ENCODE results near the gene PRG3.

The PRG3 gene

DNA sequence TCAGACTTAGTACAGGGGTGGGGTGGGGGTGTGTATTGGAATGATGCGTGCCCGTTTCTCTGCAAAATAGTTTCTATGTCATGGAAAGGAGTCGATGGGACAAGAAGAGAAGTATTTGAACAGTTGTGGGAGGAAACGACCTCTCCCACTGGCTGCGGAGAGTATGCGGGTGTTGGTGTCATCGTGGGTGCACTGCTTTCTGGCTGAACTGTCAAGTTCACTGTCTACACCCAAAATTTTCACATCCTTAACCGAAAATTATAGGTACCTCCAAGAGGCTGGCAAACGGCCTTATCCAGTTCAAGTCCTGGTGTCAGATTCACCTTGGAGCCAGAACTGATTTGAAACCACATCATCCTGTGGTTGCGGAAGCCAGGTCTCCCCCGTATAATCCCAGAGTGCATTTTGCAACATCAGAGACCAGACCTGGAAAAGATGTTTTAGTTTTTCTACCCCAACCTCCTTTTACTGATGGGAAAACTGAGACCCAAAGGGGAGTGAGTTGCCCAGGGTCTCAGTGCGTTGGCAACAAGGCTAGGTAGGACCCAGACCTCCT lies 44.8 kb downstream of the PRG3 start:
- H3K4me3 ChIP-seq (ENCODE audit: control insufficient read depth in 1 of 7, extremely low read depth in 1 of 7, insufficient read depth in 4 of 7, low read depth in 2 of 7, low read length in 6 of 7), result peak overlapping the region; percentile 1 to 83 (median 77)
- WGBS (ENCODE audit: insufficient coverage), result 24% methylated on average over 10 of the region's 12 CpGs
- peaks cover 5 to 24% (median 17%) of the 10 kb centered on the region in 4 experiments for H3K4me1 ChIP-seq (ENCODE audit: control extremely low read depth in 1 of 4, control insufficient read depth in 4 of 4, insufficient read depth in 4 of 4, low read length in 3 of 4)
- POLR2A ChIA-PET, result interaction anchor here (0.9 to 1.3 kb wide), 2 partner anchors 13 to 17 kb away, joined by 3 read pairs; no protein-coding TSS in a partner anchor
- DNase-seq, result no peak
- H3K9me3 ChIP-seq (ENCODE audit: control extremely low read depth in 1 of 5, control insufficient read depth in 4 of 5, insufficient read depth in 2 of 5, low read depth in 1 of 5, low read length in 4 of 5), result no peaks in the 10 kb centered on the region
- H3K36me3 ChIP-seq (ENCODE audit: control insufficient read depth in 4 of 4, insufficient read depth in 4 of 4, low read length in 3 of 4), result peaks cover 5 to 33% (median 25%) of the 10 kb centered on the region in 4 experiments
- H3K27me3 ChIP-seq (replicated peaks in 2 of 5; ENCODE audit: control insufficient read depth in 4 of 5, insufficient read depth in 5 of 5, low read length in 4 of 5), result peaks cover 0 to 2% (median 0%) of the 10 kb centered on the region in 5 experiments
- CTCF ChIA-PET, result interaction anchor here (1.4 to 4.4 kb wide), 6 partner anchors 8 to 190 kb away, joined by 3 to 18 read pairs (median 8); partner anchors contain the start of genes SLC43A1 and TNKS1BP1
- H3K27ac ChIP-seq (ENCODE audit: insufficient read depth in 1 of 2, low read depth in 1 of 2, low read length in 2 of 2, poor library complexity in 1 of 2, severe bottlenecking in 2 of 2), result peak overlapping the region; percentile 29 to 81

DNA sequence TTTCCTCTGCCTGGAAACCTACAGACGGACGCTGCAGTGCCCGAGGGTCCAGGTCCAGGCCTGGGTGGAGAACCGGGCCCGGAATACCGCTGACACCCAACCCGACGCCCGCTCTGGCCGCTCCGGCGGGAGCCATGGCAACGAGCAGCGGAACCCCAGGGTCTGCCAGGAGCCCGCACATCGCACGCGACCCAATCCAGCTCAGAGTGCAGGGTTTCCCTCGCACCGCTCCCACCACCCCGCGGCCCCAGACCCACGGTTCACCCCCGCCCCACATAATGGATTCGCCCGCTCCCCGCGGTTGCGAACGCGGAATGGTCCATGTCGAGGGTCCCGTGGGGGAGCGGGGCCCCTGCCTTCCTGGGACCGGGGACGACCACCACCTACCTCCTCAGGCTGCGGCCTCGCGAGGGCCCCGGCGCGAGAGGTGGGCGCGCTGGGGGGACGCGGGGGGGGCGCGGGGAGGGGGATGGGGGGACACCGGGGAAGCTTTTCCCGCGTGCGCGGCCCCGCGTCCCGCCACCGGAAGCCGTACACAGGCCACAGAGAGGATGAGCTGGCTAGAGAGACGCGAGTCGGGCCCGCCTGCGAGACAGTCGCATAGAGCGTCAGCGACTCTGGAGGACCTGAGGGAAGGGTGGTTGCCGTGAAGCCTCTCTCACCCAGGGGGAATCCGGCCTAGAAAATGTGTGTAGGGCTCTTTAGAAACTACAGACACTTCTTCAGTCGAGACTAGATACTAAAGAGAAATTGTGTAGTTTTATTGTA lies 45.4 kb downstream of the PRG3 start, which contains the start of gene SSRP1:
SSRP1 (minus strand) TSS at position 550 of the 768 bp plus-strand sequence. CDS start 771 bp downstream, outside the sequence.
- H3K36me3 ChIP-seq (ENCODE audit: control insufficient read depth in 4 of 4, insufficient read depth in 4 of 4, low read length in 3 of 4), result peaks cover 5 to 40% (median 31%) of the 10 kb centered on the region in 4 experiments
- peaks cover 0 to 2% (median 0%) of the 10 kb centered on the region in 5 experiments for H3K27me3 ChIP-seq (replicated peaks in 2 of 5; ENCODE audit: control insufficient read depth in 4 of 5, insufficient read depth in 5 of 5, low read length in 4 of 5)
- peaks cover 5 to 24% (median 17%) of the 10 kb centered on the region in 4 experiments for H3K4me1 ChIP-seq (ENCODE audit: control extremely low read depth in 1 of 4, control insufficient read depth in 4 of 4, insufficient read depth in 4 of 4, low read length in 3 of 4)
- peak; percentile 89 to 92 (median 90) for DNase-seq
- H3K27ac ChIP-seq (ENCODE audit: insufficient read depth in 1 of 2, low read depth in 1 of 2, low read length in 2 of 2, poor library complexity in 1 of 2, severe bottlenecking in 2 of 2), result peak within 1 kb of the TSS; percentile 55 to 81
- WGBS (ENCODE audit: insufficient coverage), result under 1% methylated on average over 52 of the region's 69 CpGs
- ChIA-PET CTCF (interaction anchor here (1.0 to 3.0 kb wide), 10 partner anchors 10 to 233 kb away, joined by 3 to 14 read pairs (median 4); partner anchors contain the start of genes SLC43A1, TNKS1BP1 and UBE2L6), POLR2A (interaction anchor here (0.8 to 1.3 kb wide), 3 partner anchors 10 to 18 kb away, joined by 3 read pairs; partner anchors contain the start of gene TNKS1BP1)
- no peaks in the 10 kb centered on the region for H3K9me3 ChIP-seq (ENCODE audit: control extremely low read depth in 1 of 5, control insufficient read depth in 4 of 5, insufficient read depth in 2 of 5, low read depth in 1 of 5, low read length in 4 of 5)
- peak within 1 kb of the TSS; percentile 61 to 83 (median 77) for H3K4me3 ChIP-seq (ENCODE audit: control insufficient read depth in 1 of 7, extremely low read depth in 1 of 7, insufficient read depth in 4 of 7, low read depth in 2 of 7, low read length in 6 of 7)

DNA sequence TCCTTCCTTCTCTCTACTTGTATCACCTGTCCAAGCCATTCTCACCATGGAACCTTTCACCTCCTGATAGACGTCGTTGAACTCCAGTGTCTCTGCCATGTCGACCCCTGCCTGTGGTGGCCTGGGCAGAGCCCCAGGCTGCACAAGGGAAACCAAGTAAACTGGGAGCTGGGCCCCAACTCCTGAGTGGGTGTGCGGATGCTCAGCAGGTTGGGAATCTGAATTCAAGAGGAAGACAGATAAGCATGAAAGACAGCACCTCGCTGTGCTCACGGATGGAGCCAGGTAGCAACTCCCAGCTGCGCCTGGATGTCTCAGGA lies 46.0 kb downstream of the PRG3 start:
- H3K36me3 ChIP-seq (ENCODE audit: control insufficient read depth in 4 of 4, insufficient read depth in 4 of 4, low read length in 3 of 4), result peaks cover 8 to 45% (median 37%) of the 10 kb centered on the region in 4 experiments
- no peaks in the 10 kb centered on the region for H3K9me3 ChIP-seq (ENCODE audit: control extremely low read depth in 1 of 5, control insufficient read depth in 4 of 5, insufficient read depth in 2 of 5, low read depth in 1 of 5, low read length in 4 of 5)
- H3K27ac ChIP-seq (ENCODE audit: insufficient read depth in 1 of 2, low read depth in 1 of 2, low read length in 2 of 2, poor library complexity in 1 of 2, severe bottlenecking in 2 of 2), result peak overlapping the region; percentile 55 to 81
- peaks cover 0 to 2% (median 0%) of the 10 kb centered on the region in 5 experiments for H3K27me3 ChIP-seq (replicated peaks in 2 of 5; ENCODE audit: control insufficient read depth in 4 of 5, insufficient read depth in 5 of 5, low read length in 4 of 5)
- POLR2A ChIA-PET, result interaction anchor here (0.8 to 1.3 kb wide), 3 partner anchors 10 to 18 kb away, joined by 3 read pairs; partner anchors contain the start of gene TNKS1BP1
- H3K4me3 ChIP-seq (ENCODE audit: control insufficient read depth in 1 of 7, extremely low read depth in 1 of 7, insufficient read depth in 4 of 7, low read depth in 2 of 7, low read length in 6 of 7), result peak overlapping the region; percentile 61 to 83 (median 77)
- 11% methylated on average over 7 of the region's 7 CpGs for WGBS (ENCODE audit: insufficient coverage)
- CTCF ChIA-PET, result interaction anchor here (1.0 to 3.0 kb wide), 11 partner anchors 9 to 233 kb away, joined by 3 to 14 read pairs (median 4); partner anchors contain the start of genes SLC43A1, TNKS1BP1 and UBE2L6
- H3K4me1 ChIP-seq (ENCODE audit: control extremely low read depth in 1 of 4, control insufficient read depth in 4 of 4, insufficient read depth in 4 of 4, low read length in 3 of 4), result peaks cover 5 to 24% (median 17%) of the 10 kb centered on the region in 4 experiments
- DNase-seq, result no peak

DNA sequence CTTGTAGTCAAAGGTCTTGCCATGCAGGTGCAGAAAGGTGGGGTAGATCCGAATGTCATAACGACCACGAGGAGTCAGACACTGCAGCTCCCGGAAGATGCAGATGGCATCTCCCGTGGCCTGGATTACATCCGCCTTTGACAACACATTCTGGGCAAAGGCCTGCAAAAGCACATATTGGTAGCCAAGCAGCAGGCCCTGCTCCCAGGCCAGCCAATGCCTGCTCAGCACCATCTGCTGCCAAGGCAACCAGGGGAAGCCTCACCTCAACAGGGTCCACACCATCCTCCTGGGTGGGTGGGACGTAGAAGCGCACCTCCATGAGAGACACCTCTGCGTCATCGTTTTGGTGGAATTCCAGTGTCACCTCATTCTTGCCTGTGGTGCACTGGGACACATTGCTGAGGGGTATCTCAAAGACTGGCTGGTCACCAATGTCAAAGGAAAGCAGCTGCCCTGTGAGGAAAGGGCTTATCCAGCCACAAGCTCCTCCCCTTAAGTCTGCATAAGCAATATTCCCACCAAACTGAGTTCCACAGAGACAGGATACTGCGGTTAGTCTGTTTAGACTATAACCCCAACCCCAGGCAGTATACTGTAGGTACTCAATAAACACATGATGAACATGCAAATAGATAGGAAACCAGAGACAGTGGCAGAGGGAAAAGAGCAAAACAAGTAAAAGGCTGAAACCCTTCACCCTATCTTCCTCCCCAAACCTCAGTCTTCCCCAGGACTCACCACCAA lies 48.1 kb downstream of the PRG3 start:
- ChIA-PET CTCF (interaction anchor here (1.2 to 3.0 kb wide), 2 partner anchors 7 to 16 kb away, joined by 3 to 14 read pairs; partner anchors contain the start of gene TNKS1BP1), POLR2A (no interaction called here)
- peaks cover 16 to 67% (median 57%) of the 10 kb centered on the region in 4 experiments for H3K36me3 ChIP-seq (ENCODE audit: control insufficient read depth in 4 of 4, insufficient read depth in 4 of 4, low read length in 3 of 4)
- 98% methylated on average over 9 of the region's 11 CpGs for WGBS (ENCODE audit: insufficient coverage)
- no peak overlapping the region for H3K4me3 ChIP-seq (ENCODE audit: control insufficient read depth in 1 of 7, extremely low read depth in 1 of 7, insufficient read depth in 4 of 7, low read depth in 2 of 7, low read length in 6 of 7)
- DNase-seq, result no peak
- no peak overlapping the region for H3K27ac ChIP-seq (ENCODE audit: insufficient read depth in 1 of 2, low read depth in 1 of 2, low read length in 2 of 2, poor library complexity in 1 of 2, severe bottlenecking in 2 of 2)
- H3K27me3 ChIP-seq (replicated peaks in 2 of 5; ENCODE audit: control insufficient read depth in 4 of 5, insufficient read depth in 5 of 5, low read length in 4 of 5), result no peaks in the 10 kb centered on the region
- no peaks in the 10 kb centered on the region for H3K9me3 ChIP-seq (ENCODE audit: control extremely low read depth in 1 of 5, control insufficient read depth in 4 of 5, insufficient read depth in 2 of 5, low read depth in 1 of 5, low read length in 4 of 5)
- peaks cover 5 to 24% (median 17%) of the 10 kb centered on the region in 4 experiments for H3K4me1 ChIP-seq (ENCODE audit: control extremely low read depth in 1 of 4, control insufficient read depth in 4 of 4, insufficient read depth in 4 of 4, low read length in 3 of 4)

DNA sequence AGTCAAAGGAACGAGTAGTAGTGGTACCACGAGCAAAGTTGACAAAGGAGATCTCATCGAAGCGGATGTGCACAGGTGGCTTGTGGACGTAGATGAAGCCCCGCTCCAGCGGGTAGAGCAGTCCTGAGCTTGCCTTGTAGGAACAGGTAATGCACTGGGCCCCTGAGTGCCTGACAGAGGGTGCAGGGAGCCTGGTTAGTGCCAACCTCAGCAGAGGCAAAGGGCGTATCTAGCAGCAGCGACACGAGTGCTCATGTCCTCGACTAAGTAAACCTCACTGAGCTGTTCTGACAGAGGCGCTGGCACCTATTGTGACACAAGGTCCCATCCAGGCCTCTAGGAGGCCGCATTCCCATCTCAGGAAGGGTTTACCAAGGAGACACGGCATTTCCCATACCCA lies 49.2 kb downstream of the PRG3 start:
- no peak overlapping the region for H3K27ac ChIP-seq (ENCODE audit: insufficient read depth in 1 of 2, low read depth in 1 of 2, low read length in 2 of 2, poor library complexity in 1 of 2, severe bottlenecking in 2 of 2)
- CTCF ChIA-PET, result interaction anchor here (0.9 to 1.0 kb wide), 2 partner anchors 8 to 195 kb away, joined by 3 to 5 read pairs; no protein-coding TSS in a partner anchor

DNA sequence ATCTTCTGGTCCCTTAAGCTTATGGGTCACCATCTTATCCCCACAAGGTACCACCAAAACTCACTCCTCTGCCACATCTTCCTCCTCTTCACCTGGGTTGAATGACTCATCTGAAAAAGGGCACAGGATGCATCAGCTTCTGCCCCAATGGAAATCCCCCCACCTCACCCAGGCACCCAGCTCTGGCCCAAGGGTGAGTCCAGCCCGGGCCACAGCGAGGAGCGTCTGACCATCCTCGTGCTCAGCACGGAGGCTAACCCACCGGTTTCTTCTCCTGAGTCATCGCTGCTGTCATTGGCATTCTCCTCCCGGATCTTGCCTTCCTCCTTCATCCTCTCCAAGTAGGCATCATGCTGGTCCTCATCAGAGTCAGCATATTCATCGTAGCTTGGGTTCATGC lies 50.9 kb downstream of the PRG3 start:
- Histone ChIP-seq H3K27ac (ENCODE audit: insufficient read depth in 1 of 2, low read depth in 1 of 2, low read length in 2 of 2, poor library complexity in 1 of 2, severe bottlenecking in 2 of 2) (no peak overlapping the region), H3K4me3 (ENCODE audit: control insufficient read depth in 1 of 7, extremely low read depth in 1 of 7, insufficient read depth in 4 of 7, low read depth in 2 of 7, low read length in 6 of 7) (no peak overlapping the region), H3K36me3 (ENCODE audit: control insufficient read depth in 4 of 4, insufficient read depth in 4 of 4, low read length in 3 of 4) (peaks cover 20 to 91% (median 73%) of the 10 kb centered on the region in 4 experiments), H3K4me1 (ENCODE audit: control extremely low read depth in 1 of 4, control insufficient read depth in 4 of 4, insufficient read depth in 4 of 4, low read length in 3 of 4) (peaks cover 8 to 25% (median 22%) of the 10 kb centered on the region in 4 experiments), H3K9me3 (ENCODE audit: control extremely low read depth in 1 of 5, control insufficient read depth in 4 of 5, insufficient read depth in 2 of 5, low read depth in 1 of 5, low read length in 4 of 5) (no peaks in the 10 kb centered on the region), H3K27me3 (replicated peaks in 2 of 5; ENCODE audit: control insufficient read depth in 4 of 5, insufficient read depth in 5 of 5, low read length in 4 of 5) (no peaks in the 10 kb centered on the region)
- WGBS (ENCODE audit: insufficient coverage), result 98% methylated on average over 9 of the region's 9 CpGs
- POLR2A ChIA-PET, result no interaction called here
- CTCF ChIA-PET, result interaction anchor here (1.2 kb wide), 1 partner anchor 198 kb away, joined by 3 read pairs; no protein-coding TSS in a partner anchor
- DNase-seq, result no peak

More for the DNA sequence above, 49.2 kb downstream of the PRG3 start:
- DNase-seq, result no peak
- POLR2A ChIA-PET, result no interaction called here
- WGBS (ENCODE audit: insufficient coverage), result 98% methylated on average over 14 of the region's 14 CpGs
- no peaks in the 10 kb centered on the region for H3K27me3 ChIP-seq (replicated peaks in 2 of 5; ENCODE audit: control insufficient read depth in 4 of 5, insufficient read depth in 5 of 5, low read length in 4 of 5)
- H3K9me3 ChIP-seq (ENCODE audit: control extremely low read depth in 1 of 5, control insufficient read depth in 4 of 5, insufficient read depth in 2 of 5, low read depth in 1 of 5, low read length in 4 of 5), result no peaks in the 10 kb centered on the region
- H3K36me3 ChIP-seq (ENCODE audit: control insufficient read depth in 4 of 4, insufficient read depth in 4 of 4, low read length in 3 of 4), result peaks cover 20 to 78% (median 68%) of the 10 kb centered on the region in 4 experiments
- H3K4me1 ChIP-seq (ENCODE audit: control extremely low read depth in 1 of 4, control insufficient read depth in 4 of 4, insufficient read depth in 4 of 4, low read length in 3 of 4), result peaks cover 5 to 24% (median 17%) of the 10 kb centered on the region in 4 experiments
- no peak overlapping the region for H3K4me3 ChIP-seq (ENCODE audit: control insufficient read depth in 1 of 7, extremely low read depth in 1 of 7, insufficient read depth in 4 of 7, low read depth in 2 of 7, low read length in 6 of 7)

Data from common myeloid progenitor, CD34-positive (primary cell).